ENCODE results near the gene PARVA.

Gene PARVA

GRCh38 chr11:12556788-12557384 lies 179.5 kb downstream of the PARVA start:
- TF ChIP-seq SIN3A (IDR thresholded peaks at IDR 0.05; ENCODE audit: borderline replicate concordance, insufficient read depth, low read length) (no peak), POLR2AphosphoS5 (IDR thresholded peaks at IDR 0.05; ENCODE audit: low read depth, low read length) (no peak), FOXP2 (optimal IDR thresholded peaks at IDR 0.05; ENCODE audit: borderline replicate concordance, extremely low read depth, extremely low read length, insufficient read depth) (no peak), REST (IDR thresholded peaks at IDR 0.05; ENCODE audit: insufficient read depth in 1 of 2, low read depth in 2 of 2, low read length in 2 of 2) (peak in 1 of 2 experiments; percentile 43; a peak in 1 of 4 replicates)

DNA sequence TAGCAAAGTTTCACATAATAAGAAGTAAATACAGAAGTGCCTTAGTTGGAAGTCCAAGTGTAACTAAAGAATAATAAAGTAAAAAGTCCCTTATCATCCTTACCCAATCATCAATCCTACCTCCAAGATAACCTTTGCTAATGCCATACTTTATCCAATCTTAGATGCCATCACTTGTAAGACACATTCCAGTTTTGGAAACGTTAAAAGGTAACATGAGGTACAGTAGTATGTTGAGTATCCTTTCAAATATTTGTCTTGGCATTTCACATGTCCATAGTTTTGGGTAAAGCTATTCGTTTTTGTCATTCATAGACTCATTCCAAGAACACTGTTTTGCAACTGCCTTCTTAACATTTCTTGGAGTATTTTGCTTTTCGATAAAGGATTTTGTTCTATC lies 181.6 kb downstream of the PARVA start:
- TF ChIP-seq REST (IDR thresholded peaks at IDR 0.05; ENCODE audit: insufficient read depth in 1 of 2, low read depth in 2 of 2, low read length in 2 of 2) (no peak), FOXP2 (optimal IDR thresholded peaks at IDR 0.05; ENCODE audit: borderline replicate concordance, extremely low read depth, extremely low read length, insufficient read depth) (no peak), TAF1 (IDR thresholded peaks at IDR 0.05; ENCODE audit: borderline replicate concordance, insufficient read depth, low read length) (no peak), SIN3A (IDR thresholded peaks at IDR 0.05; ENCODE audit: borderline replicate concordance, insufficient read depth, low read length) (no peak), POLR2AphosphoS5 (IDR thresholded peaks at IDR 0.05; ENCODE audit: low read depth, low read length) (no peak)

- TF ChIP-seq SIN3A (IDR thresholded peaks at IDR 0.05; ENCODE audit: borderline replicate concordance, insufficient read depth, low read length) (no peak), FOXP2 (optimal IDR thresholded peaks at IDR 0.05; ENCODE audit: borderline replicate concordance, extremely low read depth, extremely low read length, insufficient read depth) (no peak), TAF1 (IDR thresholded peaks at IDR 0.05; ENCODE audit: borderline replicate concordance, insufficient read depth, low read length) (no peak), REST (IDR thresholded peaks at IDR 0.05; ENCODE audit: insufficient read depth in 1 of 2, low read depth in 2 of 2, low read length in 2 of 2) (no peak), POLR2AphosphoS5 (IDR thresholded peaks at IDR 0.05; ENCODE audit: low read depth, low read length) (no peak)
Observed at GRCh38 chr11:12560362-12560761, 183.0 kb downstream of the PARVA start.

DNA sequence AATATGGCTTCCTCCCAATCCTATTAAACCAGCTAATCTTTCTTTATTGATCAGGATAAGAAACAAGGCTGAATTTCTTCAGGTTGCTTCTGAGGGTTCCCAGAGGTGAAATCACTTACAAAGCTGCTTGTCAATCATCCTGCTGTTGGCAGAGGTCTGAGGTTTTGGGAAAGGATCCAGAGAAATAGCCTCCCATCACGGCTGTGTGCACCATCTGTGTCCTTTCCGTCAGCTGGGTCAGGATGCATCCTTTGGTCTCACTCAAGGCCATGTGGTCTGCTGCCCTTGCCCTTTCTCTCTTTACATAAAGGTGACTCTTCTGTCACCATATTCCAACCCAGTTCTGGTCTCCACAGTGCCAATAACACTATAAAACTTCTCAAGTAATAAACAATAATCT lies 183.5 kb downstream of the PARVA start:
- TF ChIP-seq POLR2AphosphoS5 (IDR thresholded peaks at IDR 0.05; ENCODE audit: low read depth, low read length), result no peak
- no peak for TF ChIP-seq REST (IDR thresholded peaks at IDR 0.05; ENCODE audit: insufficient read depth in 1 of 2, low read depth in 2 of 2, low read length in 2 of 2)
- no peak for TF ChIP-seq FOXP2 (optimal IDR thresholded peaks at IDR 0.05; ENCODE audit: borderline replicate concordance, extremely low read depth, extremely low read length, insufficient read depth)
- no peak for TF ChIP-seq SIN3A (IDR thresholded peaks at IDR 0.05; ENCODE audit: borderline replicate concordance, insufficient read depth, low read length)
- TF ChIP-seq TAF1 (IDR thresholded peaks at IDR 0.05; ENCODE audit: borderline replicate concordance, insufficient read depth, low read length), result no peak

DNA sequence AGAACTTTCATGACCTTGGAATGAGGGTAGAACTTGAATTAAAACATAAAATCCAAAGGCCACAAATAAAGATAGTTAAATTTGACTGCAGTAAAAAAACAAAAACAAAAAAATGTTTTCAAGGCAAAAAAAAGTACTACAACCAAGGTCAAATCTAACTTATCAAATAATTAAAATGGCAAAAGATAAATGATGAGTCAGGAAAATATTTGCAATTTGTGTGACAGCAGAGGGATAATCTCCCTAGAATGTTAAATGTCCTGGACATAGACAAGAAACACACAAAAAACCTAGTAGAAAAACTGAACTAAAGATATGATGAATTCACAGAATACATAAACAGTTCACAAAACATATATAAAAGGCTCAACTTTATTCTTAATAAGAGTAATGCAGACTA lies 186.6 kb downstream of the PARVA start:
- TF ChIP-seq FOXP2 (optimal IDR thresholded peaks at IDR 0.05; ENCODE audit: borderline replicate concordance, extremely low read depth, extremely low read length, insufficient read depth), result no peak
- TF ChIP-seq REST (IDR thresholded peaks at IDR 0.05; ENCODE audit: insufficient read depth in 1 of 2, low read depth in 2 of 2, low read length in 2 of 2), result no peak
- no peak for TF ChIP-seq POLR2AphosphoS5 (IDR thresholded peaks at IDR 0.05; ENCODE audit: low read depth, low read length)
- TF ChIP-seq TAF1 (IDR thresholded peaks at IDR 0.05; ENCODE audit: borderline replicate concordance, insufficient read depth, low read length), result no peak
- no peak for TF ChIP-seq SIN3A (IDR thresholded peaks at IDR 0.05; ENCODE audit: borderline replicate concordance, insufficient read depth, low read length)
